ENCODE data around the gene SHMT2. TPM values are rescaled to one million over a fixed set of nuclear protein-coding genes. Genes with fewer than 3 reads are reported as not detected.

Gene SHMT2
- total RNA-seq, 2 donors from 2014 or later, result 49.6 to 51.4 TPM

GRCh38 chr12:57200497-57200896 lies 29.0 kb upstream of the SHMT2 start:
- no peaks in the 10 kb centered on the region for H3K9me3 ChIP-seq
- H3K27ac ChIP-seq, result no peak overlapping the region
- no peak for DNase-seq (ENCODE audit: low spot score)
- TF ChIP-seq POLR2AphosphoS5 (IDR thresholded peaks at IDR 0.05) (no peak), CTCF (IDR thresholded peaks at IDR 0.05) (no peak), POLR2A (IDR thresholded peaks at IDR 0.05) (no peak)
- H3K4me3 ChIP-seq, result no peak overlapping the region
- peaks cover 13 to 27% of the 10 kb centered on the region in 2 donors for H3K36me3 ChIP-seq
- WGBS, result 89% methylated on average over 13 of the region's 15 CpGs
- no peaks in the 10 kb centered on the region for H3K4me1 ChIP-seq (replicated peaks)
- H3K27me3 ChIP-seq (replicated peaks; ENCODE audit: insufficient read depth), result no peaks in the 10 kb centered on the region
- intact Hi-C loops (cut with DNase I), result no loop called here

DNA sequence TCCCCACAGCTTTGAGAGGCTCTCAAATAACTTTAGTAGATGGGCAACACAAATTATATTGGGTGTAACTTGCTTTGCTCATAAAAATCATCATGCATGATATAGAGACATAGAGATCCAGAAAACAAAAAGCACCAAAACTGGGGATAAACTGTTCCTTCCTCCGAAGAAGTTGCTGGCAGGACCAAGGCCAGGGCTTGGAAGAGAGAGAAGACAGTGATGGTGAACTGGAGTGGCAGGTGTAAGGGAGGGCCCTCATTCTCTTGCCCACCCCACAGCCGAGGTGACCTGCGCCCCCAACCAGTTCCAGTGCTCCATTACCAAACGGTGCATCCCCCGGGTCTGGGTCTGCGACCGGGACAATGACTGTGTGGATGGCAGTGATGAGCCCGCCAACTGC lies 28.3 kb upstream of the SHMT2 start:
- Histone ChIP-seq H3K4me1 (replicated peaks) (no peaks in the 10 kb centered on the region), H3K9me3 (no peaks in the 10 kb centered on the region), H3K4me3 (no peak overlapping the region), H3K27me3 (replicated peaks; ENCODE audit: insufficient read depth) (no peaks in the 10 kb centered on the region), H3K27ac (no peak overlapping the region), H3K36me3 (peaks cover 17 to 31% of the 10 kb centered on the region in 2 donors)
- no peak for DNase-seq (ENCODE audit: low spot score)
- WGBS, result 78% methylated on average over 8 of the region's 8 CpGs
- TF ChIP-seq CTCF (IDR thresholded peaks at IDR 0.05) (no peak), POLR2A (IDR thresholded peaks at IDR 0.05) (no peak), POLR2AphosphoS5 (IDR thresholded peaks at IDR 0.05) (no peak)
- intact Hi-C loops (cut with DNase I), result no loop called here

- no peak for DNase-seq (ENCODE audit: low spot score)
- Histone ChIP-seq H3K27me3 (replicated peaks; ENCODE audit: insufficient read depth) (no peaks in the 10 kb centered on the region), H3K9me3 (no peaks in the 10 kb centered on the region), H3K27ac (no peak overlapping the region), H3K4me1 (replicated peaks) (no peaks in the 10 kb centered on the region), H3K4me3 (no peak overlapping the region), H3K36me3 (peaks cover 17 to 29% of the 10 kb centered on the region in 2 donors)
- intact Hi-C loops (cut with DNase I), result no loop called here
- TF ChIP-seq CTCF (IDR thresholded peaks at IDR 0.05), result no peak
- no peak for TF ChIP-seq POLR2AphosphoS5 (IDR thresholded peaks at IDR 0.05)
- TF ChIP-seq POLR2A (IDR thresholded peaks at IDR 0.05), result no peak
- 90% methylated on average over 16 of the region's 16 CpGs for WGBS
Observed at GRCh38 chr12:57201631-57202030, 27.9 kb upstream of the SHMT2 start.

- no peaks in the 10 kb centered on the region for H3K27me3 ChIP-seq (replicated peaks; ENCODE audit: insufficient read depth)
- intact Hi-C loops (cut with DNase I), result no loop called here
- H3K4me1 ChIP-seq (replicated peaks), result no peaks in the 10 kb centered on the region
- H3K36me3 ChIP-seq, result peaks cover 17 to 23% of the 10 kb centered on the region in 2 donors
- no peak overlapping the region for H3K27ac ChIP-seq
- WGBS, result 89% methylated on average over 19 of the region's 19 CpGs
- no peak for DNase-seq (ENCODE audit: low spot score)
- H3K4me3 ChIP-seq, result no peak overlapping the region
- H3K9me3 ChIP-seq, result no peaks in the 10 kb centered on the region
- no peak for TF ChIP-seq CTCF (IDR thresholded peaks at IDR 0.05)
- no peak for TF ChIP-seq POLR2AphosphoS5 (IDR thresholded peaks at IDR 0.05)
- no peak for TF ChIP-seq POLR2A (IDR thresholded peaks at IDR 0.05)
Observed at GRCh38 chr12:57202321-57202720, 27.2 kb upstream of the SHMT2 start.

DNA sequence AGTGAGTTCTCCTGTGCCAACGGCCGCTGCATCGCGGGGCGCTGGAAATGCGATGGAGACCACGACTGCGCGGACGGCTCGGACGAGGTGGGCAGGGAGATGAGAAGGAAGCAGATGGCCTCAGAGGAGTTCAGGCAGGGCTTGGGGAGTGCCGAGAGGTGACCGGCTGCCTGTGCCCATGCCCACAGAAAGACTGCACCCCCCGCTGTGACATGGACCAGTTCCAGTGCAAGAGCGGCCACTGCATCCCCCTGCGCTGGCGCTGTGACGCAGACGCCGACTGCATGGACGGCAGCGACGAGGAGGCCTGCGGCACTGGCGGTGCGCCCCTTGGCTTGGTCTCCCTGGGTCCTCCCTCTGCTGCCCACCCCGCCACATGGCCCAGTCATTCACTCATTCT lies 26.3 kb upstream of the SHMT2 start:
- DNase-seq (ENCODE audit: low spot score), result no peak
- Histone ChIP-seq H3K36me3 (peaks cover 17 to 23% of the 10 kb centered on the region in 2 donors), H3K9me3 (no peaks in the 10 kb centered on the region), H3K4me3 (no peak overlapping the region), H3K27me3 (replicated peaks; ENCODE audit: insufficient read depth) (no peaks in the 10 kb centered on the region), H3K27ac (no peak overlapping the region), H3K4me1 (replicated peaks) (no peaks in the 10 kb centered on the region)
- intact Hi-C loops (cut with DNase I), result no loop called here
- TF ChIP-seq POLR2AphosphoS5 (IDR thresholded peaks at IDR 0.05) (no peak), POLR2A (IDR thresholded peaks at IDR 0.05) (no peak), CTCF (IDR thresholded peaks at IDR 0.05) (no peak)
- 95% methylated on average over 28 of the region's 28 CpGs for WGBS

Measured in prostate gland (tissue), 2 donors.